HG03097 (cell line): ENCODE measurements around the gene RAB1A.

Experiments
- ATAC-seq: cut with Tn5 transposase; IDR thresholded peaks from one replicate; pipeline ENCODE4 v1.9.1; 2021; ENCODE audit not compliant: unreplicated experiment, low FRiP score

The RAB1A gene

GRCh38 chr2:65043001-65043400 is 86.9 kb downstream of the RAB1A start:
- ATAC-seq = no peak

DNA sequence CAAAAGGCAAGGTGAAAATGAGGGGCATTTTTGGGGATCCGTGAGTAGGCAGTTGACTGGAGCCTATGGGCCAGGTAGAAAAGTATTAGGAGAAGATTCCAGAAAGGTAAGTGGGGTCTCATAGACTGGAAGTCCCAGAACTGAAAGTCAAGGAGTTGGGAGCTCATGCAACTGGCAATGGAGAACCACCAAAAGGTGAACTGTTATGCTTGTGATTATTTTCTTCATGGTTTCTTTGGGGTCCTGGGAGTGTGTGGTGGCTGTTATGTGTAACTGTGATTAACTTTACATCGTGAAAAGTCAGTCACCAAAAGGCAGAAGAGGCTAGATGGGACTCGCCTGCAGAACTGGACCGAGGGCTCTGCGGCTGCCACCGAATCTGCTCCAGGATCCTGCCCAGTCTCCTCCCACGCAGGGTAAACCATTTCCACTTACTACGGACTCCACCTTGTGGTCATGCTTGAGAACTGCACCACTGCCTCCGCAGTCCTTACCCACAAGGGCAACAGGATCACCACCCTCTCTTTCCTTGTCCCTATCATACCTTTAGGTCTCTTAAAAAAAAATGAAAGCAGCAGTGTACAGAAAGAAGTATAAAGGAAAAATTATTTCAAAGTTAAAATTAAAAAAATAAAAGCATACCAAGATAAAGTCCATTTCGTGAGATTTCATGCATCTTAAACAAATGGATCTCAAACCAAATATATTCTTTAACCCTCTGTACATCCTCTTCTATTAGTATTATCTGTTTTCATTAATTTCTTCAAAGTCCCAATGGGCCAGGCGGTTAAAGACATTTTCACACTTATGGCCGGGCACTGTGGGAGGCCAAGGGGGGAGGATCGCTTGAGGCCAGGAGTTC is 89.3 kb downstream of the RAB1A start:
- peak; percentile 62 for ATAC-seq

DNA sequence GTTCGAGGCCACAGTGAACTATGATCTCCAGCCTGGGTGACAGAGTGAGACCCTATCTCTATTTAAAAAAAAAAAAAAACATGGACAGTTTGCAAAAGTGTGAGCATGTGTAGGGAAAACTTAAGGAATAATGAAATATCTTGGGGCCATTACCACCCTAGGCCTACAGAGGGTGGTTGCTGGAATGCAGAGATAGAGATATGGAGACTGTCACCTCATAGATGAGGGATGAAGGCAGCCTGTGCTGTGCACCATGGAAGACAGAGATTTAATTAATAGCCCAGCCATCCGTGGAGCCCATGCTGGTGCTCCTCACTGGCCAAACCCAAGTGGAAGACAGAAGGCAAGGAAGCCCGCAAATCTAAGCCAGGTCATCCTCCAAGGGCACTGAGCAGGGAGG is 90.3 kb downstream of the RAB1A start:
- no peak for ATAC-seq

DNA sequence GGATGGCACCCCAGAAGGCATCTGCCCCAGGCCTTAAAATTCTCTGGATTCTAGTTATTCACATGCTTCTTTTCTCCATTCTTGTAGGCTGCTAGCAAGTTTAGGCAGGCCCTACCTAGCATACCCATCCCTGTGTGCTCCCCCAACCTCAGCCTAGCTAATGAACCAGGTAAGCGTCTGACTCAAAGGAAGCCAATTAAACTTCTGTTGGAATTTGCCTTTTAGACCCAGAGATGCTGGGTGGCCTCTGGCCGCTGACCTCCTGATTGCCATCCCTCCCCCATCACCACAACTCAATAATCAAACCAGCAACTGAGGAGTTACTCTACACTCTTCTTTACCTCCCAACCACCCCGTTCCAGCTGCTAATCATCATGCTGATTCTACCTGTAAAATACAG is 92.7 kb downstream of the RAB1A start:
- ATAC-seq = no peak
